GM19468 (cell line): Measurements from ENCODE around the gene SGK1.
"Not testable (repeated sequence)": the region's sequence is repeated elsewhere in the genome, so short reads cannot be mapped to it uniquely, and the experiment has no call there.

ENCODE experiments used
- ATAC-seq: cut with Tn5 transposase; IDR thresholded peaks from one replicate; pipeline ENCODE4 v1.9.1; 2021; ENCODE audit warnings: mild to moderate bottlenecking, moderate library complexity, moderate number of reproducible peaks; ENCODE audit not compliant: unreplicated experiment; ENCODE audit errors: extremely low read depth

SGK1 gene

GRCh38 chr6:134235334-134235733 is 82.6 kb downstream of the SGK1 start:
- not testable (repeated sequence) for ATAC-seq

GRCh38 chr6:134233180-134233955 is 84.5 kb downstream of the SGK1 start:
- ATAC-seq: no peak

- ATAC-seq: no peak
Observed at GRCh38 chr6:134230940-134231339, 87.0 kb downstream of the SGK1 start.

- no peak for ATAC-seq
Observed at GRCh38 chr6:134230087-134230700, 87.7 kb downstream of the SGK1 start.

GRCh38 chr6:134229520-134229919 is 88.4 kb downstream of the SGK1 start:
- no peak for ATAC-seq

GRCh38 chr6:134223796-134224420 is 94.0 kb downstream of the SGK1 start:
- no peak for ATAC-seq

- ATAC-seq: no peak
Observed at GRCh38 chr6:134221250-134221649, 96.7 kb downstream of the SGK1 start.

- ATAC-seq: no peak
Observed at GRCh38 chr6:134217798-134218140, 100.1 kb downstream of the SGK1 start.

GRCh38 chr6:134217105-134217797 is 100.7 kb downstream of the SGK1 start:
- ATAC-seq: no peak

GRCh38 chr6:134216301-134217010 is 101.5 kb downstream of the SGK1 start:
- peak; percentile 68 for ATAC-seq

GRCh38 chr6:134213410-134213809 is 104.5 kb downstream of the SGK1 start:
- ATAC-seq: not testable (repeated sequence)

GRCh38 chr6:134211297-134211696 is 106.6 kb downstream of the SGK1 start:
- ATAC-seq: no peak

GRCh38 chr6:134207421-134207820 is 110.5 kb downstream of the SGK1 start:
- ATAC-seq: no peak

GRCh38 chr6:134205366-134205765 is 112.5 kb downstream of the SGK1 start:
- ATAC-seq: no peak

GRCh38 chr6:134204759-134205158 is 113.2 kb downstream of the SGK1 start:
- ATAC-seq: not testable (repeated sequence)

GRCh38 chr6:134204031-134204430 is 113.9 kb downstream of the SGK1 start:
- ATAC-seq: no peak

GRCh38 chr6:134201716-134202115 is 116.2 kb downstream of the SGK1 start:
- no peak for ATAC-seq

- no peak for ATAC-seq
Observed at GRCh38 chr6:134199848-134200606, 117.9 kb downstream of the SGK1 start.

- ATAC-seq: no peak
Observed at GRCh38 chr6:134198093-134198492, 119.8 kb downstream of the SGK1 start.

GRCh38 chr6:134197685-134198084 is 120.2 kb downstream of the SGK1 start:
- not testable (repeated sequence) for ATAC-seq
